Measurements from ENCODE around the gene RNU1-4.
"Not testable (repeated sequence)": the region's sequence is repeated elsewhere in the genome, so short reads cannot be mapped to it uniquely, and the experiment has no call there.

GRCh38 chr1:16774773-16775172 lies 34.5 kb downstream of the RNU1-4 start:
- TF ChIP-seq POLR2A (IDR thresholded peaks at IDR 0.05), result not testable (repeated sequence)
- TF ChIP-seq, protein P1, sequence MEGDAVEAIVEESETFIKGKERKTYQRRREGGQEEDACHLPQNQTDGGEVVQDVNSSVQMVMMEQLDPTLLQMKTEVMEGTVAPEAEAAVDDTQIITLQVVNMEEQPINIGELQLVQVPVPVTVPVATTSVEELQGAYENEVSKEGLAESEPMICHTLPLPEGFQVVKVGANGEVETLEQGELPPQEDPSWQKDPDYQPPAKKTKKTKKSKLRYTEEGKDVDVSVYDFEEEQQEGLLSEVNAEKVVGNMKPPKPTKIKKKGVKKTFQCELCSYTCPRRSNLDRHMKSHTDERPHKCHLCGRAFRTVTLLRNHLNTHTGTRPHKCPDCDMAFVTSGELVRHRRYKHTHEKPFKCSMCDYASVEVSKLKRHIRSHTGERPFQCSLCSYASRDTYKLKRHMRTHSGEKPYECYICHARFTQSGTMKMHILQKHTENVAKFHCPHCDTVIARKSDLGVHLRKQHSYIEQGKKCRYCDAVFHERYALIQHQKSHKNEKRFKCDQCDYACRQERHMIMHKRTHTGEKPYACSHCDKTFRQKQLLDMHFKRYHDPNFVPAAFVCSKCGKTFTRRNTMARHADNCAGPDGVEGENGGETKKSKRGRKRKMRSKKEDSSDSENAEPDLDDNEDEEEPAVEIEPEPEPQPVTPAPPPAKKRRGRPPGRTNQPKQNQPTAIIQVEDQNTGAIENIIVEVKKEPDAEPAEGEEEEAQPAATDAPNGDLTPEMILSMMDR (IDR thresholded peaks at IDR 0.05), result not testable (repeated sequence)

Data from body of pancreas (tissue), 4 donors.